HG03135 (cell line): Measurements from ENCODE around the gene TNK2.
"Not testable (repeated sequence)": the region's sequence is repeated elsewhere in the genome, so short reads cannot be mapped to it uniquely, and the experiment has no call there.

ENCODE experiments used
- ATAC-seq: cut with Tn5 transposase; IDR thresholded peaks from one replicate; pipeline ENCODE4 v1.9.1; 2021; ENCODE audit warnings: mild to moderate bottlenecking, moderate library complexity; ENCODE audit not compliant: unreplicated experiment

TNK2 gene

GRCh38 chr3:195918176-195918575 lies 9.8 kb upstream of the TNK2 start:
- ATAC-seq = no peak

GRCh38 chr3:195916991-195917390 lies 8.6 kb upstream of the TNK2 start:
- ATAC-seq = no peak

GRCh38 chr3:195916291-195916690 lies 7.9 kb upstream of the TNK2 start:
- no peak for ATAC-seq

GRCh38 chr3:195914648-195915473 lies 6.5 kb upstream of the TNK2 start:
- peak; percentile 89 for ATAC-seq

GRCh38 chr3:195914146-195914545 lies 5.8 kb upstream of the TNK2 start:
- ATAC-seq = not testable (repeated sequence)

- ATAC-seq = no peak
These were observed 5.0 kb upstream of the TNK2 start for GRCh38 chr3:195913382-195913781.

GRCh38 chr3:195911946-195912270 lies 3.6 kb upstream of the TNK2 start:
- no peak for ATAC-seq

GRCh38 chr3:195911041-195911945 lies 2.9 kb upstream of the TNK2 start:
- ATAC-seq = no peak

GRCh38 chr3:195910499-195910845 lies 2.1 kb upstream of the TNK2 start:
- ATAC-seq = no peak

- peak; percentile 35 for ATAC-seq
These were observed 1.5 kb upstream of the TNK2 start for GRCh38 chr3:195909644-195910498.

- peak; percentile 20 for ATAC-seq
These were observed 587 bp upstream of the TNK2 start for GRCh38 chr3:195908694-195909581.

- ATAC-seq = peak; percentile 25
These were observed 742 bp downstream of the TNK2 start for GRCh38 chr3:195907684-195907933.

- peak; percentile 35 for ATAC-seq
These were observed 1.3 kb downstream of the TNK2 start for GRCh38 chr3:195906865-195907683.

GRCh38 chr3:195905970-195906864 lies 2.1 kb downstream of the TNK2 start:
- no peak for ATAC-seq

GRCh38 chr3:195904368-195904767 lies 4.0 kb downstream of the TNK2 start:
- ATAC-seq = no peak

GRCh38 chr3:195903950-195904290 lies 4.4 kb downstream of the TNK2 start:
- no peak for ATAC-seq

- ATAC-seq = not testable (repeated sequence)
These were observed 5.7 kb downstream of the TNK2 start for GRCh38 chr3:195902634-195903033.

- not testable (repeated sequence) for ATAC-seq
These were observed 6.3 kb downstream of the TNK2 start for GRCh38 chr3:195901836-195902585.
